DMS114 treated with DMSO at 0.1 percent for 48 hours (cell line): ENCODE measurements around the gene ANKRD40CL.

ENCODE experiments used
- DNase-seq: peaks from one replicate; lab custom pipeline; 2025; ENCODE audit not compliant: unreplicated experiment; lab: John Stamatoyannopoulos, UW

Gene ANKRD40CL

GRCh38 chr17:50719144-50719923 is 48.0 kb downstream of the ANKRD40CL start, which contains the start of gene LUC7L3:
Gene LUC7L3, plus strand, starts transcription at chr17:50719603. Its CDS starts 130 bp downstream, at chr17:50719733.
- peak; percentile 81 for DNase-seq

GRCh38 chr17:50715471-50715870 is 51.8 kb downstream of the ANKRD40CL start:
- no peak for DNase-seq

GRCh38 chr17:50712641-50713040 is 54.7 kb downstream of the ANKRD40CL start:
- no peak for DNase-seq
